ENCODE measurements around the gene MINDY2. TPM values are rescaled to one million over a fixed set of nuclear protein-coding genes. Genes with fewer than 3 reads are reported as not detected.

MINDY2 gene
- total and polyA plus RNA-seq, 10 of the 15 experiments (the other 5 are each of a cell fraction or from before 2014, with no cell fraction given): 0.73 to 9.4 (median 3.3) TPM

DNA sequence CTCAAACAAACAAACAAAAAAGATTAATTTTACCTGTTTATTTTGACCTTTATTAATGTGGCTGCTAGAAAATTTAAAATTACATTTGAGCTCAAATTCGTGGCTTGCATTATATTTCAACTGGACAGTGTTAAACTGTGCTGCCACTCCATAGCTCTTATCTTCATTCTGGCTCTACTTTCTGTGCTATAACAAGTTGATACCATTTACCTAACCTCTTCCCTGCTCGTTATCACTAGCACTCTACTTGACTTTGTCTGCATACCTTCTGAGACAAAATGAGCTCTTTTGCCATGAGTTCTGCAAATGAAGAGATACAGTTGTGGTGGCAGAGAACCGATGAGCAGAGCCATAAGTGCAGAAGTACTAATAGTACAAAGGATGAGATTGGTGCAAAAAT, 26.4 kb downstream of the MINDY2 start:
- Histone ChIP-seq H3K36me3 (ENCODE audit: control insufficient read depth in 2 of 2, insufficient read depth in 2 of 2, low read length in 1 of 2) (no peaks in the 10 kb centered on the region), H2AFZ (ENCODE audit: control insufficient read depth, low read depth, low read length) (no peak overlapping the region), H3K4me1 (ENCODE audit: control insufficient read depth, insufficient read depth, low read length) (no peaks in the 10 kb centered on the region), H3K4me3 (no peak overlapping the region), H4K20me1 (ENCODE audit: control insufficient read depth, insufficient read depth) (no peaks in the 10 kb centered on the region), H3K4me2 (ENCODE audit: control insufficient read depth, insufficient read depth) (no peak overlapping the region), H3K27me3 (replicated peaks in 1 of 2; ENCODE audit: control insufficient read depth in 2 of 2, insufficient read depth in 2 of 2, low read length in 1 of 2) (no peaks in the 10 kb centered on the region), H3K27ac (ENCODE audit: control insufficient read depth, insufficient read depth) (no peak overlapping the region), H3K9ac (ENCODE audit: control insufficient read depth, insufficient read depth, low read length) (no peak overlapping the region), H3K79me2 (ENCODE audit: control insufficient read depth, insufficient read depth, low read length) (no peaks in the 10 kb centered on the region), H3K9me3 (replicated peaks; ENCODE audit: control insufficient read depth, insufficient read depth, low read length) (no peaks in the 10 kb centered on the region; the same call in 2 of the 3 replicates)
- 65% methylated on average over 3 of the region's 3 CpGs for WGBS (ENCODE audit: insufficient coverage, insufficient replicate concordance, low lambda C conversion rate, missing lambda C conversion rate)
- SMC1A ChIA-PET (ENCODE audit: uncharacterized antibody, unreplicated experiment): no interaction called here
- in situ Hi-C loops (cut with MboI) (no loop called here), intact Hi-C loops (cut with micrococcal nuclease; ENCODE audit: unreplicated experiment) (no loop called here)
- DNase-seq (ENCODE audit: low read depth, low spot score) (no peak), FAIRE-seq (no peak), ATAC-seq (no peak)
- RAD21 ChIA-PET (ENCODE audit: unreplicated experiment): no interaction called here
- TF ChIP-seq ELK1 (IDR thresholded peaks at IDR 0.05; ENCODE audit: low read depth, low read length) (no peak), NFIC (IDR thresholded peaks at IDR 0.05; ENCODE audit: low read depth, low read length) (no peak), KLF5 (IDR thresholded peaks at IDR 0.05; ENCODE audit: partially characterized antibody) (no peak), MAX (IDR thresholded peaks at IDR 0.05; ENCODE audit: low read depth, low read length) (no peak), BHLHE40 (IDR thresholded peaks at IDR 0.05; ENCODE audit: borderline replicate concordance in 1 of 2, low read depth in 2 of 2, low read length in 1 of 2) (no peak)
- TF ChIP-seq, protein P1, sequence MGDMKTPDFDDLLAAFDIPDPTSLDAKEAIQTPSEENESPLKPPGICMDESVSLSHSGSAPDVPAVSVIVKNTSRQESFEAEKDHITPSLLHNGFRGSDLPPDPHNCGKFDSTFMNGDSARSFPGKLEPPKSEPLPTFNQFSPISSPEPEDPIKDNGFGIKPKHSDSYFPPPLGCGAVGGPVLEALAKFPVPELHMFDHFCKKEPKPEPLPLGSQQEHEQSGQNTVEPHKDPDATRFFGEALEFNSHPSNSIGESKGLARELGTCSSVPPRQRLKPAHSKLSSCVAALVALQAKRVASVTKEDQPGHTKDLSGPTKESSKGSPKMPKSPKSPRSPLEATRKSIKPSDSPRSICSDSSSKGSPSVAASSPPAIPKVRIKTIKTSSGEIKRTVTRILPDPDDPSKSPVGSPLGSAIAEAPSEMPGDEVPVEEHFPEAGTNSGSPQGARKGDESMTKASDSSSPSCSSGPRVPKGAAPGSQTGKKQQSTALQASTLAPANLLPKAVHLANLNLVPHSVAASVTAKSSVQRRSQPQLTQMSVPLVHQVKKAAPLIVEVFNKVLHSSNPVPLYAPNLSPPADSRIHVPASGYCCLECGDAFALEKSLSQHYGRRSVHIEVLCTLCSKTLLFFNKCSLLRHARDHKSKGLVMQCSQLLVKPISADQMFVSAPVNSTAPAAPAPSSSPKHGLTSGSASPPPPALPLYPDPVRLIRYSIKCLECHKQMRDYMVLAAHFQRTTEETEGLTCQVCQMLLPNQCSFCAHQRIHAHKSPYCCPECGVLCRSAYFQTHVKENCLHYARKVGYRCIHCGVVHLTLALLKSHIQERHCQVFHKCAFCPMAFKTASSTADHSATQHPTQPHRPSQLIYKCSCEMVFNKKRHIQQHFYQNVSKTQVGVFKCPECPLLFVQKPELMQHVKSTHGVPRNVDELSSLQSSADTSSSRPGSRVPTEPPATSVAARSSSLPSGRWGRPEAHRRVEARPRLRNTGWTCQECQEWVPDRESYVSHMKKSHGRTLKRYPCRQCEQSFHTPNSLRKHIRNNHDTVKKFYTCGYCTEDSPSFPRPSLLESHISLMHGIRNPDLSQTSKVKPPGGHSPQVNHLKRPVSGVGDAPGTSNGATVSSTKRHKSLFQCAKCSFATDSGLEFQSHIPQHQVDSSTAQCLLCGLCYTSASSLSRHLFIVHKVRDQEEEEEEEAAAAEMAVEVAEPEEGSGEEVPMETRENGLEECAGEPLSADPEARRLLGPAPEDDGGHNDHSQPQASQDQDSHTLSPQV (IDR thresholded peaks at IDR 0.05): no peak
- CTCF ChIA-PET: interaction anchor here (0.8 kb wide), 1 partner anchor 27 kb away, joined by 3 read pairs; no protein-coding TSS in a partner anchor
- POLR2A ChIA-PET: no interaction called here
- BruUV-seq (replicated peaks): no TSS peak

Measured in GM12878 (cell line).